ENCODE measurements around the gene WWC2.

Gene WWC2

DNA sequence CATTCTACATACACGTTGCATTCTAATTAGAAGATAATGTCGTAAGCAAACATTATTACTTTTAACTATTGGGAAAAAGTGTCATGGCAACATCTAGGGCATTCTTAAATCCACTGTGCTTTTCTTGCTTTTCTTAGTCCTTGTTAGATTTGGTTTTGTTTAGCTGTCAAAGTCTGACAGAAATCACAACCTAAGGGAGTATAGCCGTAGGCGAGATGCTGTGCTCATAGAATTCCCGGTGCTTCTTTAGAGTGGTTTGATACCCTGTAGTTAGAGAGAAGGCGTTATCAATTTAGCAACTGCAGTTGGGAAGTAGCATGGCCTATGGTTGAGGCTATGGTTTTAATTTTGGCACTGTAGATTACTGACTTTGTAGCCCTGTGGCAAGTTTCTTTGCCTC, 45.7 kb downstream of the WWC2 start:
- no peak overlapping the region for H3K4me3 ChIP-seq (ENCODE audit: low read depth, low read length)
- no peak for DNase-seq (ENCODE audit: low read depth)
- no peak for TF ChIP-seq MAX (IDR thresholded peaks at IDR 0.05; ENCODE audit: low read depth, low read length)
- no peak for TF ChIP-seq POLR2A (IDR thresholded peaks at IDR 0.05; ENCODE audit: extremely low read depth, insufficient read length)
- no peak for TF ChIP-seq CTCF (IDR thresholded peaks at IDR 0.05; ENCODE audit: low read depth, low read length)
- no peak for TF ChIP-seq MYC (IDR thresholded peaks at IDR 0.05; ENCODE audit: low read depth, low read length)

GRCh38 chr4:183145773-183146172, 46.7 kb downstream of the WWC2 start:
- TF ChIP-seq CTCF (IDR thresholded peaks at IDR 0.05; ENCODE audit: low read depth, low read length) (no peak), POLR2A (IDR thresholded peaks at IDR 0.05; ENCODE audit: extremely low read depth, insufficient read length) (no peak), MYC (IDR thresholded peaks at IDR 0.05; ENCODE audit: low read depth, low read length) (no peak), MAX (IDR thresholded peaks at IDR 0.05; ENCODE audit: low read depth, low read length) (no peak)
- DNase-seq (ENCODE audit: low read depth): no peak
- no peak overlapping the region for H3K4me3 ChIP-seq (ENCODE audit: low read depth, low read length)

GRCh38 chr4:183146478-183146877, 47.4 kb downstream of the WWC2 start:
- no peak for DNase-seq (ENCODE audit: low read depth)
- TF ChIP-seq MYC (IDR thresholded peaks at IDR 0.05; ENCODE audit: low read depth, low read length) (no peak), POLR2A (IDR thresholded peaks at IDR 0.05; ENCODE audit: extremely low read depth, insufficient read length) (no peak), MAX (IDR thresholded peaks at IDR 0.05; ENCODE audit: low read depth, low read length) (no peak), CTCF (IDR thresholded peaks at IDR 0.05; ENCODE audit: low read depth, low read length) (no peak)
- no peak overlapping the region for H3K4me3 ChIP-seq (ENCODE audit: low read depth, low read length)

DNA sequence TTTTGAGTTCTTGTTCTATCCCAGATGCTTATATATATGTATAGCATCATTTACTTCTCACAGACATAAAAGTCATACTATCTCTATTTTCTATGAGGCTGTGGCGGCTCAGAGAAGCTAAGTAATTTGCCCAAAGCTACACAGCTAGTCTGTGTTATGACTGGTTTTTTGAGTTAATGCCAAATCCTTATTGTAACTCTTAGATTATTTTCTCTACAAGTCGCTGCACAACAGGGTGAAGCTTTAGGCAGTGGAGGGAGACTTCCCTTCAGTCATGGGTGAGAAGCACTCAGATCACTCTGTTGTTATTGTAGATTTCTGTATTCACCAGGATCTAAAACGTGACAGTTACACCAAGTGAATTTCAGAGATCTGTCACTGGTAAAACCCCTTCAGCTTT, 48.1 kb downstream of the WWC2 start:
- no peak for TF ChIP-seq CTCF (IDR thresholded peaks at IDR 0.05; ENCODE audit: low read depth, low read length)
- TF ChIP-seq MAX (IDR thresholded peaks at IDR 0.05; ENCODE audit: low read depth, low read length): no peak
- TF ChIP-seq MYC (IDR thresholded peaks at IDR 0.05; ENCODE audit: low read depth, low read length): no peak
- TF ChIP-seq POLR2A (IDR thresholded peaks at IDR 0.05; ENCODE audit: extremely low read depth, insufficient read length): no peak
- DNase-seq (ENCODE audit: low read depth): no peak
- H3K4me3 ChIP-seq (ENCODE audit: low read depth, low read length): no peak overlapping the region

DNA sequence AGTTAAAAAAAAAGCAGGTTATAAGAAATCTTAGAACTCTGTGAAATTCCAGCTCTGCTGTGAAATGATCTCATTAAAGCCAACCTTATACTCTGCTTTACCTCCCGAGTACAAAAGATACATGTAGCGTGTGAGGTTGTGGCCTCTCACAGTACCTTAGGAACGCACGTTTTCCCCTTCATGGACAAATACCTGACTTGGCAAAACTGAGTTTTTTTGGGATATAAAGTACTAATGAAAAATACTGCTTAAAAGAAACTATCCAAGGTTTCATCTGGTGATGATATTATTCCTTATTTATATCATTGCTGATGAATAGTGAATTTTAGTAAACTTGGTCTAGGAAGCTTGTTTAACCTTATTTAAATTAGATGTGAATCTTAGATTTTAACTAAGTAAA, 48.9 kb downstream of the WWC2 start:
- H3K4me3 ChIP-seq (ENCODE audit: low read depth, low read length): no peak overlapping the region
- no peak for TF ChIP-seq POLR2A (IDR thresholded peaks at IDR 0.05; ENCODE audit: extremely low read depth, insufficient read length)
- no peak for TF ChIP-seq CTCF (IDR thresholded peaks at IDR 0.05; ENCODE audit: low read depth, low read length)
- TF ChIP-seq MAX (IDR thresholded peaks at IDR 0.05; ENCODE audit: low read depth, low read length): no peak
- no peak for TF ChIP-seq MYC (IDR thresholded peaks at IDR 0.05; ENCODE audit: low read depth, low read length)
- no peak for DNase-seq (ENCODE audit: low read depth)

Measured in NB4 (cell line).